ENCODE results near the gene SPTBN1. TPM values are rescaled to one million over a fixed set of nuclear protein-coding genes. Genes with fewer than 3 reads are reported as not detected.

SPTBN1 gene
- total and polyA plus RNA-seq, 2 donors (not counting 3 experiments of a cell fraction or from before 2014, with no cell fraction given) = 63.3 to 320 TPM

DNA sequence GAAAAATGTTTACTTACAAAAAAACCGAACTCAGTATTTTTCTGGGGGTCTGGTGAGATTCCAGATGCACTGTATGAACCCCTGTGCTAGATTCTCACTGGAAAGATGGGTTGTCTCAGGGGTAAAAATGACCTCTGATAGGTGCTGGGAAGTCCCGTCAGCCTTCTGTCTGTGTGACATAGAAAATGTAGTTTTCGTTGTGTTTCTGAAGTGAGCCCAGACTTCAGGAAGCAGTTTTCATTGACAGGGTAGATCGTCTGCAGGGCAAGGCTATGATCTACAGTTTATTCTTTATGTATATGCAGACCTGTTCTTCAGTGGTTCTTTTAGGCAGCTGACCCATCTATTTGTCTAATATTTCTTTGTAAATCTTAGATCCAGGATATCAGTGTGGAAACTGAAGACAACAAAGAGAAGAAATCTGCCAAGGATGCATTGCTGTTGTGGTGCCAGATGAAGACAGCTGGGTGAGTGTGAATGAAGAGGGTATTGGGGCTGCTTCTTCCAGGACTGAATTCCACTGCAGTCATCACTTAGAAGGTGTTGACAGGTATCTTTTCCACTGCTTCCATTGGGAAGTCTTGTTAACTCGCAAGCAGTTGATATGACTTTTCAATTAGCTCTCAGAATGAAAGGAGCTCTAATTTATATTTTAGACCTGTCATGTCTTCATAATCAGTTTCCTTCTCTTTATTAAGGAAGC, 159.9 kb downstream of the SPTBN1 start:
- Histone ChIP-seq H3K79me2 (ENCODE audit: control insufficient read depth, insufficient read depth, low read length) (peaks cover 47% of the 10 kb centered on the region), H3K27ac (ENCODE audit: insufficient read depth, low read depth, low read length) (no peak overlapping the region), H3K9me3 (replicated peaks; ENCODE audit: control insufficient read depth, insufficient read depth, low read length) (no peaks in the 10 kb centered on the region), H3K4me1 (ENCODE audit: control insufficient read depth, extremely low read depth, insufficient read depth, low read length) (peaks cover 44% of the 10 kb centered on the region), H3K4me3 (replicated peaks in 1 of 3; ENCODE audit: insufficient read depth in 1 of 3, low read depth in 1 of 3, low read length in 3 of 3) (no peak overlapping the region), H3K36me3 (ENCODE audit: control insufficient read depth in 2 of 2, extremely low read depth in 1 of 2, insufficient read depth in 2 of 2, low read length in 2 of 2) (peaks cover 25 to 26% of the 10 kb centered on the region in 2 experiments), H3K27me3 (ENCODE audit: control insufficient read depth in 2 of 2, insufficient read depth in 2 of 2, low read length in 2 of 2) (no peaks in the 10 kb centered on the region), H3K4me2 (ENCODE audit: insufficient read depth, low read length) (no peak overlapping the region), H3K9me1 (replicated peaks; ENCODE audit: control insufficient read depth, extremely low read depth, insufficient read depth, low read length) (no peaks in the 10 kb centered on the region), H2AFZ (ENCODE audit: low read depth, low read length) (no peak overlapping the region), H3K9ac (replicated peaks; ENCODE audit: extremely low read depth, insufficient read depth, low read length) (no peak overlapping the region), H4K20me1 (replicated peaks; ENCODE audit: control insufficient read depth, extremely low read depth, insufficient read depth, low read length) (no peaks in the 10 kb centered on the region)
- FAIRE-seq = no peak
- intact Hi-C loops (cut with micrococcal nuclease) = loop anchor here (10.0 kb wide), 1 partner anchor 411 kb away; no protein-coding TSS in a partner anchor
- DNase-seq (ENCODE audit: low read depth, low spot score) = no peak
- dilution Hi-C loops (cut with MboI; ENCODE audit: extremely low pct_ligation_motif_present, low sequenced_read_pairs) = no loop called here
- POLR2A ChIA-PET = no interaction called here
- TF ChIP-seq FOS (IDR thresholded peaks at IDR 0.05; ENCODE audit: borderline replicate concordance, insufficient read depth, low read length) (no peak), EZH2 (IDR thresholded peaks at IDR 0.05; ENCODE audit: borderline replicate concordance, low read depth, low read length, severe bottlenecking) (no peak), GATA2 (IDR thresholded peaks at IDR 0.05; ENCODE audit: insufficient read depth, insufficient read length, low read depth, low read length) (no peak), POLR2A (IDR thresholded peaks at IDR 0.05; ENCODE audit: low read depth, low read length) (no peak), MYC (IDR thresholded peaks at IDR 0.05; ENCODE audit: low read depth, low read length) (no peak), JUN (IDR thresholded peaks at IDR 0.05; ENCODE audit: borderline replicate concordance, insufficient read depth, insufficient read length, low read depth) (no peak), POLR2AphosphoS5 (IDR thresholded peaks at IDR 0.05; ENCODE audit: insufficient read depth, low read depth, low read length) (no peak), MAX (IDR thresholded peaks at IDR 0.05; ENCODE audit: insufficient read depth, insufficient read length) (no peak)
- TF ChIP-seq, protein P1, sequence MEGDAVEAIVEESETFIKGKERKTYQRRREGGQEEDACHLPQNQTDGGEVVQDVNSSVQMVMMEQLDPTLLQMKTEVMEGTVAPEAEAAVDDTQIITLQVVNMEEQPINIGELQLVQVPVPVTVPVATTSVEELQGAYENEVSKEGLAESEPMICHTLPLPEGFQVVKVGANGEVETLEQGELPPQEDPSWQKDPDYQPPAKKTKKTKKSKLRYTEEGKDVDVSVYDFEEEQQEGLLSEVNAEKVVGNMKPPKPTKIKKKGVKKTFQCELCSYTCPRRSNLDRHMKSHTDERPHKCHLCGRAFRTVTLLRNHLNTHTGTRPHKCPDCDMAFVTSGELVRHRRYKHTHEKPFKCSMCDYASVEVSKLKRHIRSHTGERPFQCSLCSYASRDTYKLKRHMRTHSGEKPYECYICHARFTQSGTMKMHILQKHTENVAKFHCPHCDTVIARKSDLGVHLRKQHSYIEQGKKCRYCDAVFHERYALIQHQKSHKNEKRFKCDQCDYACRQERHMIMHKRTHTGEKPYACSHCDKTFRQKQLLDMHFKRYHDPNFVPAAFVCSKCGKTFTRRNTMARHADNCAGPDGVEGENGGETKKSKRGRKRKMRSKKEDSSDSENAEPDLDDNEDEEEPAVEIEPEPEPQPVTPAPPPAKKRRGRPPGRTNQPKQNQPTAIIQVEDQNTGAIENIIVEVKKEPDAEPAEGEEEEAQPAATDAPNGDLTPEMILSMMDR (IDR thresholded peaks at IDR 0.05; ENCODE audit: extremely low read depth in 1 of 2, insufficient read depth in 1 of 2, low read depth in 1 of 2, low read length in 2 of 2) = no peak
- CTCF ChIA-PET = interaction anchor here (1.4 to 5.1 kb wide), 4 partner anchors 8 to 93 kb away, joined by 4 to 23 read pairs (median 6); no protein-coding TSS in a partner anchor
- no TSS peak for BruUV-seq (replicated peaks)
